Right ventricle myocardium superior (tissue), 1 donor: ENCODE results near the gene KRTAP4-1. TPM values are rescaled to one million over a fixed set of nuclear protein-coding genes. Genes with fewer than 3 reads are reported as not detected.
"Not testable (repeated sequence)": the region's sequence is repeated elsewhere in the genome, so short reads cannot be mapped to it uniquely, and the experiment has no call there.

Experiments used
- ATAC-seq: fragments of 200-7000 bp; cut with Tn5 transposase; one replicate; pipeline ENCODE4 v1.9.1; 2020; ENCODE audit warnings: mild to moderate bottlenecking; ENCODE audit not compliant: poor library complexity
- DNase-seq: peaks from one replicate; pipeline ENCODE4 v3.0.0-alpha.2; 2020
- intact Hi-C: fragments of 100-400 bp; cut with DNase I; formaldehyde crosslinking; loops from one replicate; pipeline ENCODE4 v1.11.2; 2022
- long read RNA-seq: library from polyadenylated mRNA; unstranded; transcript quantifications from one replicate; pipeline ENCODE4 v2.0.0, GENCODE V29; 2021
- total RNA-seq: library from RNA; stranded (reverse); fragmentation: NEBNext Ultra II Directional; extraction: Animal tissue kit (Norgen Biotek cat#: 25700); gene quantifications from one replicate; pipeline ENCODE4 v1.2.1, GENCODE V29; 2021
- donor health status: DM: no; HTN: yes; CAD: no; lungs with severe emphysema.

KRTAP4-1 gene
- total RNA-seq, result not detected
- long read RNA-seq, result 0 reads

DNA sequence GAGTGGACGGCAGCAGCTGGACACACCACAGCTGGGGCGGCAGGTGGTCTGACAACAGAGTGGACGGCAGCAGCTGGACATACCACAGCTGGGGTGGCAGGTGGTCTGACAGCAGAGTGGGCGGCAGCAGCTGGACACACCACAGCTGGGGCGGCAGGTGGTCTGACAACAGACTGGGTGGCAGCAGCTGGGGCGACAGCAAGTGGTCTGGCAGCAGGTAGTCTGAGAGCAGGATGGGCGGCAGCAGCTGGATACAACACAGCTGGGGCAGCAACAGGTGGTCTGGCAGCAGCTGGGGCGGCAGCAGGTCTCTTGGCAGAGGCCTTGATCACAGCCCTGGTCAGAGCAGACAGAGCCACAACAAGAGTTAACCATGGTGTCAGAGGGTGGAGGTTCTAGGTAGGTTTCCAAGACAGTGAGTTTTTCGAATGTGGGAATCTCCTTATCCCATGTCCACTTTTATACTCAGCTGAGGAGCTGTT is at the start of gene KRTAP4-1:
Gene KRTAP4-1 (minus strand): TSS at position 432 of the 482 bp plus-strand sequence. CDS start 57 bp downstream, at position 375.
- DNase-seq (no peak), ATAC-seq (no peak)
- intact Hi-C loops, result no loop called here

DNA sequence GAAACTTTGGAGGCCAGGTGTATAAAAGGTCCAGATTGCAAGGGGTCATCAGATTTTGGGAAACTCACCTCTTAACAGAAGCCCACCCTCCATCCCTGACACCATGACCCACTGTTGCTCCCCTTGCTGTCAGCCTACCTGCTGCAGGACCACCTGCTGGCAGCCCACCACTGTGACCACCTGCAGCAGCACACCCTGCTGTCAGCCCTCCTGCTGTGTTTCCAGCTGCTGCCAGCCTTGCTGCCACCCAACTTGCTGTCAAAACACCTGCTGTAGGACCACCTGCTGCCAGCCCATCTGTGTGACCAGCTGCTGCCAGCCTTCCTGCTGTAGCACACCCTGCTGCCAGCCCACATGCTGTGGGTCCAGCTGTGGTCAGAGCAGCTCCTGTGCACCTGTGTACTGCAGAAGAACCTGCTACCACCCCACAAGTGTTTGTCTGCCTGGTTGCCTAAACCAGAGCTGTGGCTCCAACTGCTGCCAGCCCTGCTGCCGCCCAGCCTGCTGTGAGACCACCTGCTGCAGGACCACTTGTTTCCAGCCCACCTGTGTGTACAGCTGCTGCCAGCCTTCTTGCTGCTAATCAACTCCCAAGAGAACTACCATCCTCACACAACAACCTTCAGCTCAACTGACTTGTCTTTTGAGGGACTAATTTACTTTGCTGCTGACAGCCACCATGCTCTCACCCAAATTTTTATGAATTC is 47.8 kb upstream of the KRTAP4-1 start, which contains the start of gene KRTAP9-3:
Gene KRTAP9-3 (plus strand): TSS at position 51 of the 707 bp plus-strand sequence. CDS start 53 bp downstream, at position 104.
- ATAC-seq, intact Hi-C loops, DNase-seq: not testable (repeated sequence)

DNA sequence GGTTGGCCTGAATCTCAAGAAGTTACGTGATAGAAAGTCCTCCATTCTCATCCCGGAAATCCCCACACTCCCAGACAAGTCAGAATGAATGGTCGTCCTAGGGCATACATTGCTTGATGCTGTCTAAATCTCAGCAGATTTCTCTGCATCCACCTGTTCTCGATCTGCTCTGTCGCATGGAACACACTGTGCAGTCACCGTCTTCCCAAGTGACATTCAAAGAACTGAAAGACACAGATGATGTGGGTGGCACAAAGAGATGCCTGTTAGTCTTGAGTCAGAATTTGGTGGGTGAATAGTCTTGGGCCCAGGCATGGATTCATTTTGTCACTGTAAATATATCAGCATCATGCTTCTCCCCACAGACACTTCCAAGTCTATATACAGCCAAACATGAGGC is 47.0 kb upstream of the KRTAP4-1 start:
- DNase-seq, result no peak
- intact Hi-C loops, result no loop called here

DNA sequence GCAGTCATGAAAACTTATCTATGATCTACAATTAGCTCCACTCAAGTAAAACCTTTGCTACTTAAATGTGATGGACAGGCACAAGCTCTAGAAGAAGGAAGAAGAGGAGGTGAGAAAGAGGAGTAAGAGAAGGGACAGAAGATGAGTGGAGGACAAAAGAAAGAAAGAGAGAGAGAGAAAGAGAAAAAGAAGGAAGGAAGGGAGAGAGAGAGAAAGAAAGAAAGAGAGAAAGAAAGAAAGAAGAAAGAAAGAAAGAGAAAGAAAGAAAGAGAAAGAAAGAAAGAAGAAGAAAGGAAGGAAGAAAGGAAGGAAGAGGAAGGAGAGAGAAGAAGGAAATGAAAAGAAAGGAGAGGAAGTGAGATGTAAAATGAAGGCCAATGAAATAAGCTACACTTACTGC is 45.4 kb upstream of the KRTAP4-1 start:
- ATAC-seq (no peak), DNase-seq (no peak)
- intact Hi-C loops, result no loop called here

More for the DNA sequence above, 47.0 kb upstream of the KRTAP4-1 start:
- ATAC-seq, result no peak

DNA sequence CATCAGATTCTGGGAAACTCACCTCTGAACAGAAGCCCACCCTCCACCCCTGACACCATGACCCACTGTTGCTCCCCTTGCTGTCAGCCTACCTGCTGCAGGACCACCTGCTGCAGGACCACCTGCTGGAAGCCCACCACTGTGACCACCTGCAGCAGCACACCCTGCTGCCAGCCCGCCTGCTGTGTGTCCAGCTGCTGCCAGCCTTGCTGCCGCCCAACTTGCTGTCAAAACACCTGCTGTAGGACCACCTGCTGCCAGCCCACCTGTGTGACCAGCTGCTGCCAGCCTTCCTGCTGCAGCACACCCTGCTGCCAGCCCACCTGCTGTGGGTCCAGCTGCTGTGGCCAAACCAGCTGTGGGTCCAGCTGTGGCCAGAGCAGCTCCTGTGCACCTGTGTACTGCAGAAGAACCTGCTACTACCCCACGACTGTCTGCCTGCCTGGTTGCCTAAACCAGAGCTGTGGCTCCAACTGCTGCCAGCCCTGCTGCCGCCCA is 41.9 kb upstream of the KRTAP4-1 start, which contains the start of gene KRTAP9-2:
Gene KRTAP9-2 (plus strand): TSS at position 51 of the 498 bp plus-strand sequence. CDS start 7 bp downstream, at position 58.
- intact Hi-C loops, ATAC-seq, DNase-seq: not testable (repeated sequence)

DNA sequence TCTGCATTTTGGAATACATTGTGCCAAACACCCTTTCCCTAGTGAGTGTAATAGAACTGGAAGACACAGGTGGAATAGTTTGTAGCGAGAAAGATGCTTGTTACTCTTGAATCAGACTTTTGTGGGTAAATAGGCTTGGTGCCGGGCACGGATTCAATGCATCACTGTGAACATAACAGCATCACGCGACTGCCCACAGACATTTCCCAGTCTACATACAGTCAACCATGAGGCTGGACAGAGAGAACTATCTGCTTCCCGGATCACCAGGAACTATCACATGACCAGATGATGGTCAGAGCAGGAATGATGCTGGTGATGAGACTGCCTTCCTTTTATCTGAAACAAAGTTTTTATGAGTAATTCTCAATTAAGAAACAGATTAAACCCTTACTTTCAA is 41.3 kb upstream of the KRTAP4-1 start:
- intact Hi-C loops, result no loop called here
- ATAC-seq, result no peak
- no peak for DNase-seq

DNA sequence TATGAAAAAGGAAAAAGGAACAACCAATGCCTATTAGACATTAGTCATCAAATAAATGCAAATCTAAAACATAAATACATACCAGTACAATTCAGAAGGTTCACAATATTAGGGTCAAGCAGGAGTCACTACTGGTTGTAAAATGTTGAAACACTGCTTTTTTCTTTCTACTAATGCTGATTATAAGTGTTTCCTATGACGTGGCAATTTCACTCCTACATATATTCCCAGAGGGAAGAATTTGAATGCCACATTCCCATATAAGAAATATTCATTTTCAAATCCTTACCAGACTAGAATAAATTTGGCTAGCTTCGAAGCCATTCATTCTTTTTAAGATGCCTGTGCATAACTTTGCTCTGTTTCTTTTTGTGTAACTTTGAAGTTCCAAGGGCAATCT is 39.1 kb upstream of the KRTAP4-1 start:
- intact Hi-C loops, result no loop called here
- no peak for ATAC-seq

DNA sequence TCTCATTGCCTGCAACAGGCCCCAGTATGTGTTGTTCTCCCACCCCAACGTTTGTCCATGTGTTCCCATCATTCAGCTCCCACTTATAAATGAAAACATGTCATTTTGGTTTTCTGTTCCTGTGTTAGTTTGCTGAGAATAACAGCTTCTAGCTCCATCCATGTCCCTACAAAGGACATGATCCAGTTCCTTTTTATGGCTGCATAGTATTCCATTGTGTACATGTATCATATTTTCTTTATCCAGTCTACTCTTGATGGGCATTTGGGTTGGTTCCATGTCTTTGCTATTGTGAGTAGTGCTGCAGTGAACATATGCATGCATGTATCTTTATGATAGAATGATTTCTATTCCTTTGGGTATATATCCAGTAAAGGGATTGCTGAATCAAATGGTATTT is 31.0 kb upstream of the KRTAP4-1 start:
- DNase-seq, result no peak
- intact Hi-C loops, result no loop called here

More for the DNA sequence above, 39.1 kb upstream of the KRTAP4-1 start:
- DNase-seq, result no peak

DNA sequence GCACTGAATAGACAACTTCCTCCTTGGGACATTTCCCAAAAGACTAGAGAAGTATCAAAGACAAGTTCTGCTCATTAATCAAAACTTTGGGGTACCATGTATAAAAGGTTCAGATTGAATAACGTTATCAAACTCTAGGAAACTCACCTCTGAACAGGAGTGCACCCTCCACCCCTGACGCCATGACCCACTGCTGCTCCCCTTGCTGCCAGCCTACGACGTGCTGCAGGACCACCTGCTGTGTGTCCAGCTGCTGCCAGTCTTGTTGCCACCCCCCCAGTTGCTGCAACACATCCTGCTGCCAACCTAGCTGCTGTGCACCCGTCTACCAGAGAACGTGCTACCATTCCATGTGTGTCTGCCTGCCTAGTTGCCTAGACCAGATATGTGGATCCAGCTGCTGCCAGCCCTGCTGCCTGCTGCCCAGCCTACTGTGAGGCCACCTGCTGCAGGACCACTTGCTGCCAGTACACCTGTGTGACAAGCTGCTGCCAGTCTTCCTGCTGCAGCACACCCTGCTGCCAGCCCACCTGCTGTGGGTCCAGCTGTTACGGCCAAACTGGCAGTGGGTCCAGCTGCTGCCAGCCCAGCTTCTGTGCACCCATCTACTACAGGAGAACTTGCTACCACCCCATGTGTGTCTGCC is 27.9 kb upstream of the KRTAP4-1 start:
- intact Hi-C loops, result no loop called here

More for the DNA sequence above, 31.0 kb upstream of the KRTAP4-1 start:
- no peak for ATAC-seq

DNA sequence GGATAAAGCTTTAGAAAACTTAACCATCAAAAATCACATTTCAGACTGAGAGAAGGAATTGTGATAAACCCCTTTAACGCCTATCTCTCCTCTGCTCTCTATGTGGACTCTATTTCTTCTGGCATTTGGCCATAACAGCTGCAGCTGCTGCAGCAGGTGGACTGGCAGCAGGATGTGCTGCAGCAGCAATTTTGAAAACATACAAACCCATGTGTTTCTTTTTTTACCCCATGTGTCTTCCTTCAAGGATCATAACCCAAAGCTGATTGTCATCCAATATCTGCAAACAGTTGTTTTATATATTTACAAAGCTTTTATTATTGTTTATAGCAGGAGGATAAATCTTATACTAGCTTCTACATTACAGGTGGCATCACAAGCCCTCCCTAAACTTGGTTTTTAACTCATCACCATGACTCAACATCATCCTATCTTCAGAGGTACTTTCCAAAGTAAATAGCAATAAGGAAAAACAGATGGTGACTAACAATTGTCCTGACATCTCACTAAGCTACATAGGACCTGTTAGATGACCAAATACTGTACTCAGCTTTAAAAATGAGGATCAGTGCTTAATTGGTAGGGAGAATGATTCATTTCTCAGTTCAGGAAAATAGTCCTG is 27.2 kb upstream of the KRTAP4-1 start:
- intact Hi-C loops, result no loop called here
- DNase-seq (no peak), ATAC-seq (no peak)

More for the DNA sequence above, 27.9 kb upstream of the KRTAP4-1 start:
- ATAC-seq (no peak), DNase-seq (no peak)

DNA sequence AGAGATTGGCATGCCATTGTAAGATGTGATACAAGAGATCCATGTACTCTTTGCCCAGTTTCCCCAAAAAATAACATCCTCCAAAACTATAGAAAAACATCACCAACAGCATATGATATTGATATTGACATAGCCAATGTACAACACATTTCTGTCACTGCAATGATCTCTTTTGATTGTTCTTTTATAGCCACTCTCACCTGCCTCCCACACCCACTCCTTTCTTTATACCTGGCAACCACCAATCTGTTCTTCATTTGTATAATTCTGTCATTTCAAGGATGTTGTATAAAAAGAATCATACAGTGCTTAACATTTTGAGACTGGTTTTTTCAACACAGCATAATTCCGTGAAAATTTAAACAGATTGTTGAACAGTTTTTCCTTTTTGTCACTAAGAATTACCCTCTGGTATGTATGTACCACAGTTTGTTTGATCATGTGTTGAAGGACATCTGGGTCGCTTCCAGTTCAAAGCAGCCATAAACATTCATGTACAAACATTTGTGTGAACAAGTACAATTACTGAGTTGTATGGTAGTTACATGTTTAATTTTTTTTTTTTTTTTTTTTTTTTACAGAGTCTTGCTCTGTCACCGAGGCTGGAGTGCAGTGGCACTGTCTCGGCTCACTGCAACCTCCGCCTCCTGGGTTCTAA is 14.8 kb upstream of the KRTAP4-1 start:
- intact Hi-C loops, result no loop called here
- ATAC-seq (no peak), DNase-seq (no peak)

DNA sequence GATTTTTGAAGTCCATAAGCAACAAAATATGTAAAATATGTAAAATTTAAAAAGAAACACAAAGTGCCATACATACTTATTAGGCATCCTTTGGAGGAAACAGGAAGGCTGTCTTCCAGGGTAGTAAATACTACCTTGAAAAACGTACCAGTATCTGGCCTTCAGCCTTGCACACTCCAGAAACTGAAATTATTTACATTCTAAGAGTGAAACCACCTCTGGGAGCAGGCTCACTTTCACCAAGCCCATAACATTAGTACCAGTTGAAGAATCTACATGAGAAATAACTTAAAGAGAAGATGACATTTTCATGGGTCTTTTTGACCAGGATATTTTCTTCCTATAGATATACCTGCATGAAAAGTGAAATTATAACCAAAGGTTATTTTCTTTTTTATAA is 11.4 kb upstream of the KRTAP4-1 start:
- intact Hi-C loops, result no loop called here
- ATAC-seq, result no peak

DNA sequence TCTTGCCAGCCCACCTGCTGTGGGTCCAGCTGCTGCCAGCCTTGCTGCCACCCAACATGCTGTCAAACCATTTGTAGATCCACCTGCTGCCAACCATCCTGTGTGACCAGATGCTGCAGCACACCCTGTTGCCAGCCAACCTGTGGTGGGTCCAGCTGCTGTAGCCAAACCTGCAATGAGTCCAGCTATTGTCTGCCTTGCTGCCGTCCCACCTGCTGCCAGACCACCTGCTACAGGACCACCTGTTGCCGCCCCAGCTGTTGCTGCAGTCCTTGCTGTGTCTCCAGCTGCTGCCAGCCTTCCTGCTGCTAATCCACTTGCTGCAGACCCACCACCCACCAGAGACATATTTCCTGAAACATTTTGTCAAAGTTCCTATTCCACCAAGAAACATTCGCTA is 5.6 kb upstream of the KRTAP4-1 start:
- intact Hi-C loops, result no loop called here
- ATAC-seq (no peak), DNase-seq (no peak)

More for the DNA sequence above, 11.4 kb upstream of the KRTAP4-1 start:
- no peak for DNase-seq

DNA sequence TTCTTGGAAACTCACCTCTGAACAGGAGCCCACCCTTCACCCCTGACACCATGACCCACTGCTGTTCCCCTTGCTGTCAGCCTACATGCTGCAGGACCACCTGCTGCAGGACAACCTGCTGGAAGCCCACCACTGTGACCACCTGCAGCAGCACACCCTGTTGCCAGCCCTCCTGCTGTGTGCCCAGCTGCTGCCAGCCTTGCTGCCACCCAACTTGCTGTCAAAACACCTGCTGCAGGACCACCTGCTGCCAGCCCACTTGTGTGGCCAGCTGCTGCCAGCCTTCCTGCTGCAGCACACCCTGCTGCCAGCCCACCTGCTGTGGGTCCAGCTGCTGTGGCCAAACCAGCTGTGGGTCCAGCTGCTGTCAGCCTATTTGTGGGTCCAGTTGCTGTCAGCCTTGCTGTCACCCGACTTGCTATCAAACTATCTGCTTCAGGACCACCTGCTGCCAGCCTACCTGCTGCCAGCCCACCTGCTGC is 5.2 kb upstream of the KRTAP4-1 start, which contains the start of gene KRTAP9-1:
Gene KRTAP9-1 (plus strand): TSS at position 51 of the 482 bp plus-strand sequence. CDS start 0 bp downstream, at position 51.
- DNase-seq, ATAC-seq, intact Hi-C loops: not testable (repeated sequence)

DNA sequence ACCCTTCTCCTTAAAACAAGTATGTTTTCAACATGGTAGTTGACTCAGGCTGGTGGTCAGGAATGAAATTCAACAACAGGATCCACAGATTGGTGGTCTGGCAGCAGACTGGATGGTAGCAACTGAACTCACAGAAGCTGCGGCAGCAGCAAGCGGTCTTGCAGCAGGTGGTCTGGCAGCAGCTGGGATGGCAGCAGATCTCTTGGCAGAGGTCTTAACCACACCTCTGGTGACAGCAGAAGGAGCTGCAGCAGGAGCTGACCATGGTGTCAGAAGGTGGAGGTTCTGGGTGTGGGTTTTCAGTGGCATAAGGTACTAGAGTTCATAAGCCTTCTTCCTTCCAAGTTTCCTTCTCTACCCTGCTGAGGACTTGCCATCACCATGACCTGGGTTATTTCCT is 2.2 kb upstream of the KRTAP4-1 start:
- no peak for ATAC-seq
- DNase-seq, result no peak
- intact Hi-C loops, result no loop called here

DNA sequence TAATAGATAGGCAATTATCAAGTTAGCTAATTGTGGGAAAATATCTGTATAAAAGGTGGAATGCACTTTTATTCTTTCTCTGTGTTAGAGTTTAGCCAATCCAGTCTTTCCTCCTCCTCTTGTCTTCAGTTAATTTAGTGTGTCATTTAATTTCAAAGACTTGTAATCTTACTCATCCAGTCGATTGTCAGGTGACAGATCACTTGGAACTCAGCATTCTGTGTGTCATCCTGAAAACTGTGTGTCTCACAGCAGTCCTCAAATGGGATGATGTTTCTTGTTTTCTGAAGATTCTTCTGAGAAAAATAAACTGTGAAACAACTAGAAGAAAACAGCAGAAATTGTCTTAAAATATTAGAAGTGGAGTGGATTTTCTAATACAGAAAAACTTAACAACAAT is 290 bp upstream of the KRTAP4-1 start:
- no peak for DNase-seq
- ATAC-seq, result no peak
- intact Hi-C loops, result no loop called here

DNA sequence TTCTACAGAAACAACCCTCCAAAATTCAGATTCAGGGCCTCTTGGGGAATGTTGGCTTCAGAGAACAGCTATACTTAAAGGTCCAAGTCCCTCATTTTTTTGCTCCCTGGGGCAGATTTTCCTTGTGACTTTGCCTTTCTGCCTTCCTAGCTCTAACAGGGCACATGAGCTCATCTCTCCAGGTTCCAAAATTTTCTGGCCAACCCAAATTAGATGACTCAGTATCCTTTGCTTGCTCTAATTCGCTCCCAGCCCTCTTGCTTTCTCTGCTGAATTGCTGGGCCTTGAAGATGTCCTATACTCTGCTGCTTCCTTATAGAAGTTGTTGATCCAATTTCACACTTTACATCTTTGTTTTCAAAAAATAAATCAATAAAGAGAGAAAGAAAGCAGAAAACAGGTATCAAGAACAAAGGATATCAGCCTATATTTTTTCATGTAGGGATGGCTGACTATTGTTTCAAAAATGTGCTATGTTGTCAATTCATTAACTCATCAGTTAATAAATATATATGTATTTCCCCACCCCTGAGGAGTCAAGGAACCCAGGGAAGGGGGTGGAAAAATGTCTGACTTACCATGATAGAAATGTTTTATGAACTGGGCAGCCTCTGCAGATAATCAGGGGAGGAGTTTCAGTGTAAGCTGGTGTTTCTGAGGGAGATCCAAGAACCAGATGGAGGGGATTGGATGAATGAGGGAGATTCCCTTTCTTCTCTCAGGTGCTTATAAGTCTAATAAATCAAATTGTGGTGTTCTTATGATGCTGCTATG is 5.7 kb downstream of the KRTAP4-1 start:
- intact Hi-C loops, result no loop called here
- ATAC-seq (no peak), DNase-seq (no peak)

DNA sequence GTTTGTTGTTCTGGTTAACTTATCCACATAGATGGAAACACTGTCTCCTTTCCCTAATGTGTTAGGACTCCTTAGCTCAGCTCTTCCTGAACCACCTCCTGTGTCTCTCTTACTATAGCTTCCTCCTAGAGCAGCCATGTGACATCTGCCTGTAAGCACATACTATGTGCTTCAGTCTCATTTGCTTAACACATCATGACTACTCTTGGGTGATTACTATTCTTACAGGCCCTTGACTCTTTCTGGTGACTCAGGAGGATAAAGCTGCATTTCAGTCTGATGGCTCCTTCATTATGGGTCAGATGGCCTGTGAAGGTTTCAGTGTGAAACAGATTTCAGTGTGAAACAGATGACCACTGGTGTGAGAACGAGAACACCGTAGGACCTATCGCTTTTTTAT is 6.4 kb downstream of the KRTAP4-1 start:
- intact Hi-C loops, result no loop called here
- no peak for ATAC-seq
- no peak for DNase-seq
